GM12878 (cell line): ENCODE measurements around the gene PACS2. TPM values are rescaled to one million over a fixed set of nuclear protein-coding genes. Genes with fewer than 3 reads are reported as not detected.

Experiments
- ATAC-seq: fragments of 200-7000 bp; cut with Tn5 transposase; 3 replicates; pipeline ENCODE4 v1.9.1; 2020; ENCODE audit warnings: mild to moderate bottlenecking, moderate library complexity
- BruUV-seq: library from RNA; stranded (reverse); fragments of 400-500 nt; replicated peaks from 2 replicates; lab custom pipeline; 2021; lab: Mats Ljungman, UMichigan
- CTCF ChIA-PET: fragments of 300-600 bp; sonication (Branson Sonifier 250); formaldehyde crosslinking; extraction: SDS; loops from one replicate; lab custom pipeline; 2021; ENCODE audit warnings: inconsistent platforms; lab: Yijun Ruan, JAX
- POLR2A ChIA-PET: fragments of 350-600 bp; formaldehyde crosslinking; extraction: SDS; loops from one replicate; lab custom pipeline; 2021; ENCODE audit warnings: inconsistent platforms; lab: Charles Lee
- RAD21 ChIA-PET: fragments of 300-600 bp; sonication (Branson Sonifier 250); formaldehyde crosslinking; loops from one replicate; lab custom pipeline; 2023; ENCODE audit warnings: antibody characterized with exemption; ENCODE audit not compliant: unreplicated experiment; lab: Charles Lee
- SMC1A ChIA-PET: fragments of 300-600 bp; sonication (Branson Sonifier 250); formaldehyde crosslinking; loops from one replicate; lab custom pipeline; 2023; ENCODE audit not compliant: unreplicated experiment, uncharacterized antibody; lab: Charles Lee
- DNase-seq: peaks from one replicate; pipeline ENCODE4 v3.0.0-alpha.2; 2011; ENCODE audit warnings: low read depth, low spot score
- FAIRE-seq: peaks from 3 replicates; lab custom pipeline; 2011; peaks lifted over from hg19 to GRCh38; lab: Jason Lieb, UNC
- H2AFZ ChIP-seq: 2 replicates; pipeline ENCODE4 v1.6.0; 2011; ENCODE audit warnings: low read depth, low read length, control low read depth; ENCODE audit not compliant: control insufficient read depth
- H3K27ac ChIP-seq: 2 replicates; pipeline ENCODE4 v1.5.1; 2011; ENCODE audit warnings: control low read depth; ENCODE audit not compliant: control insufficient read depth, insufficient read depth
- H3K27me3 ChIP-seq, 2 experiments: replicated peaks in 1 of 2; 2 replicates each; pipeline versions ENCODE4 v1.6.0 to v1.6.1; 2011; ENCODE audit warnings: low read length in 1 of 2; ENCODE audit not compliant: control insufficient read depth in 2 of 2, insufficient read depth in 2 of 2
- H3K36me3 ChIP-seq, 2 experiments: 2 replicates each; pipeline ENCODE4 v1.5.1; 2011; ENCODE audit warnings: low read length in 1 of 2; ENCODE audit not compliant: control insufficient read depth in 2 of 2, insufficient read depth in 2 of 2
- H3K4me1 ChIP-seq: 2 replicates; pipeline ENCODE4 v1.6.1; 2011; ENCODE audit warnings: mild to moderate bottlenecking, low read length, moderate library complexity, mixed read lengths; ENCODE audit not compliant: control insufficient read depth, insufficient read depth
- H3K4me2 ChIP-seq: 2 replicates; pipeline ENCODE4 v1.6.0; 2011; ENCODE audit warnings: control low read depth; ENCODE audit not compliant: control insufficient read depth, insufficient read depth
- H3K4me3 ChIP-seq: fragments of 200-600 bp; sonication (generic); 2 replicates; pipeline ENCODE4 v1.5.1; 2016
- H3K79me2 ChIP-seq: 2 replicates; pipeline ENCODE4 v1.6.0; 2011; ENCODE audit warnings: low read length; ENCODE audit not compliant: control insufficient read depth, insufficient read depth
- H3K9ac ChIP-seq: 2 replicates; pipeline ENCODE4 v1.8.0; 2011; ENCODE audit warnings: low read length, control low read depth, mixed read lengths; ENCODE audit not compliant: control insufficient read depth, insufficient read depth
- H3K9me3 ChIP-seq: replicated peaks from 3 replicates; pipeline ENCODE4 v1.5.1; 2011; ENCODE audit warnings: mild to moderate bottlenecking, low read length; ENCODE audit not compliant: control insufficient read depth, insufficient read depth
- H4K20me1 ChIP-seq: 2 replicates; pipeline ENCODE4 v1.6.0; 2011; ENCODE audit not compliant: control insufficient read depth, insufficient read depth
- BRCA1 ChIP-seq: IDR thresholded peaks from 2 replicates; pipeline ENCODE4 v1.6.1; 2011; ENCODE audit warnings: low read depth, low read length, improper control_type of control experiment
- CREB1 ChIP-seq: IDR thresholded peaks from 2 replicates; pipeline ENCODE4 v1.6.1; 2012; ENCODE audit warnings: low read depth, mild to moderate bottlenecking, inconsistent platforms
- ESRRA ChIP-seq: IDR thresholded peaks from 2 replicates; pipeline ENCODE4 v1.6.1; 2012; ENCODE audit warnings: mild to moderate bottlenecking, low read length, improper control_type of control experiment
- EZH2 ChIP-seq: IDR thresholded peaks from 2 replicates; pipeline ENCODE4 v1.6.1; 2012; ENCODE audit warnings: low read depth, mild to moderate bottlenecking, control low read depth, inconsistent platforms, low read length, borderline replicate concordance; ENCODE audit not compliant: control insufficient read depth
- MAX ChIP-seq: IDR thresholded peaks from 2 replicates; pipeline ENCODE4 v1.6.1; 2012; ENCODE audit warnings: low read depth, low read length, improper control_type of control experiment
- TARDBP ChIP-seq: IDR thresholded peaks from 2 replicates; pipeline ENCODE4 v1.6.1; 2016; ENCODE audit warnings: borderline replicate concordance
- ZNF592 ChIP-seq: fragments of 450-650 bp; IDR thresholded peaks from 2 replicates; pipeline ENCODE4 v1.6.1; 2017; ENCODE audit warnings: mild to moderate bottlenecking, moderate library complexity
- WGBS: methylation state at CpG from one replicate; pipeline ENCODE4 v1.1.6; 2016; ENCODE audit warnings: low lambda C conversion rate; ENCODE audit not compliant: insufficient replicate concordance, insufficient coverage; ENCODE audit errors: missing lambda C conversion rate; 5-methylcytosine and 5-hydroxymethylcytosine counted together
- in situ Hi-C: fragments of 300-500 bp; cut with MboI; formaldehyde crosslinking; loops from 9 replicates; pipeline ENCODE4 v1.14.3; 2018; ENCODE audit warnings: mixed read lengths
- intact Hi-C: fragments of 100-400 bp; cut with micrococcal nuclease; formaldehyde crosslinking; loops from one replicate; pipeline ENCODE4 v1.14.2; 2022; ENCODE audit not compliant: unreplicated experiment
- polyA plus RNA-seq, 11 experiments: library from polyadenylated mRNA; depleted of rRNA in 4 of 11; unstranded in 6 of 11; stranded (reverse) in 5 of 11; fragments of >200 nt; fragmentation: Nextera tagmentation in 4 of 11; fragmentation: Illumina TruSeq in 1 of 11; extraction: Ambion mirVana in 4 of 11; extraction: Trizol in 1 of 11; gene quantifications; 1 replicate in 1 of 11; 2 replicates in 10 of 11; pipeline versions ENCODE4 v1.2.1 to v1.2.3, GENCODE V29; 2011 to 2016; ENCODE audit warnings: inconsistent platforms in 2 of 11, missing spikeins in 2 of 11, low read depth in 1 of 11
- total RNA-seq, 4 experiments: library from RNA; depleted of rRNA in 3 of 4; stranded (reverse); fragments of >200 nt in 3 of 4; fragmentation: Illumina TruSeq in 1 of 4; extraction: Trizol in 1 of 4; gene quantifications; 2 replicates each; pipeline versions ENCODE4 v1.2.1 to v1.2.3, GENCODE V29; 2013 to 2021
- TF ChIP-seq, protein P1 (sequence below): IDR thresholded peaks from 2 replicates; pipeline ENCODE4 v1.6.1; 2012; ENCODE audit warnings: low read depth, low read length, improper control_type of control experiment

The PACS2 gene
- total and polyA plus RNA-seq, 10 of the 15 experiments (the other 5 are each of a cell fraction or from before 2014, with no cell fraction given), result 0.21 to 37.3 (median 9.4) TPM

- Histone ChIP-seq H3K4me3 (no peak overlapping the region), H3K9ac (no peak overlapping the region), H4K20me1 (peaks cover 3% of the 10 kb centered on the region; the same call in 1 of the 2 replicates), H2AFZ (no peak overlapping the region)
- 45% methylated on average over 16 of the region's 18 CpGs for WGBS
- DNase-seq, result no peak
- CTCF ChIA-PET, result no interaction called here
- SMC1A ChIA-PET, result no interaction called here
- TF ChIP-seq BRCA1, result no peak
- TF ChIP-seq ESRRA, result no peak
- no peak for TF ChIP-seq MAX
- TF ChIP-seq ZNF592, result no peak
- no peak for TF ChIP-seq CREB1
- TF ChIP-seq, protein P1, sequence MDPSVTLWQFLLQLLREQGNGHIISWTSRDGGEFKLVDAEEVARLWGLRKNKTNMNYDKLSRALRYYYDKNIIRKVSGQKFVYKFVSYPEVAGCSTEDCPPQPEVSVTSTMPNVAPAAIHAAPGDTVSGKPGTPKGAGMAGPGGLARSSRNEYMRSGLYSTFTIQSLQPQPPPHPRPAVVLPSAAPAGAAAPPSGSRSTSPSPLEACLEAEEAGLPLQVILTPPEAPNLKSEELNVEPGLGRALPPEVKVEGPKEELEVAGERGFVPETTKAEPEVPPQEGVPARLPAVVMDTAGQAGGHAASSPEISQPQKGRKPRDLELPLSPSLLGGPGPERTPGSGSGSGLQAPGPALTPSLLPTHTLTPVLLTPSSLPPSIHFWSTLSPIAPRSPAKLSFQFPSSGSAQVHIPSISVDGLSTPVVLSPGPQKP, result no peak
- no peak for TF ChIP-seq TARDBP
- no peak for TF ChIP-seq EZH2
- TF ChIP-seq, all 136 proteins: peak for 0
- H3K4me1 ChIP-seq, result peaks cover 6% of the 10 kb centered on the region
- ATAC-seq (no peak), FAIRE-seq (no peak)
- ChIA-PET POLR2A (no interaction called here), RAD21 (no interaction called here)
- no peaks in the 10 kb centered on the region for H3K79me2 ChIP-seq
- no peak overlapping the region for H3K4me2 ChIP-seq
- in situ Hi-C loops, result no loop called here
- no peaks in the 10 kb centered on the region for H3K27me3 ChIP-seq
- no peaks in the 10 kb centered on the region for H3K9me3 ChIP-seq
- intact Hi-C loops, result no loop called here
- BruUV-seq, result no TSS peak
- H3K36me3 ChIP-seq, result no peaks in the 10 kb centered on the region; a peak in 1 of 4 replicates
- no peak overlapping the region for H3K27ac ChIP-seq
Measured at GRCh38 chr14:105337966-105338741, 23.6 kb downstream of the PACS2 start.
